Measurements from ENCODE around the gene ZFR2.

ZFR2 gene

DNA sequence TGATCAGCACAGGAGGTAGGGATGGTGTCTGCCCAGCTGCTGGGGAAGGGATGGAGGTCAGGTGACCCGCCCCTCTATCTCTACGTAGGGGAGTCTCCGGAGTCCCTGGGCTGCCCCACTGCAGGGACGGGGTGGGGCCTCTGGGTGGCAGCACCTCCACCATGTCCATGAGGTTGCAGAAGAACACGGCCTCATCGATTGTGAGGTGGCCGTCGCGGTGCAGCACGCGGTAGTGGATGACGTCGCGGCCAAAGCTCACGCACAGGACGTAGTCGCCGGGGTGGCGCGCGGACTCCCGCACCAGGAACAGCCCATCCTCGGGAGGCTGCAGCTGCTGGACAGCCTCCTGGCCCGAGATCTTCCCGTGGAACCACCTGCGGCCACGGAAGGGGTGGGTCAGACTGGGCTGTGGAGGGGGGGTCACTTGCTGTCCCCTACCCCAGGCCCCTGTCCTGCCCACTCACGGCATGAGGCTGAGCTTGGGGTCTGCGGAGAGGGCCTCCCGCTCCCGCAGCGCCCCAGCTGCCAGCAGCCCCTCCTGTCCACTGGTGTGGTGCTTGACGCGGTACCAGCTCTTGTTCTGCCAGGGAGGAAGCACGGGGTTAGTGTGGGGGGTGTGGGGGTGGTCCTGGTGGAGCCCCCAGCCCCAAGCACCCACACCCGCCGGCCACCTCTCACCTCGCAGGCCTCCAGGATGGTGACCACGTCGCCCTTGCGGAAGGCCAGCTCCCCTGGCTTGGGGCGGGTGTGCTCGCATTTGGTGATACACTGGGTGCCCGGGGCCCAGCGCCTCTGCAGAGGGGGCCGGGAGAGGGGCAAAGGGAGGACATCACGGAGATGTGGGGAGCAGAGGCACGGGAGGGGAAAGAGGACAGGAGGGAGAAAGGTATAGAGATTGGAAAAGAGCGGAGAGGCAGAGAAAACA lies 84.9 kb downstream of the ZFR2 start:
- no peak overlapping the region for H3K4me3 ChIP-seq (ENCODE audit: low read length)
- no peaks in the 10 kb centered on the region for H3K36me3 ChIP-seq (ENCODE audit: insufficient read depth, low read length)
- H2AFZ ChIP-seq (ENCODE audit: low read depth, low read length) = no peak overlapping the region
- peaks cover 40% of the 10 kb centered on the region for H3K27me3 ChIP-seq (ENCODE audit: insufficient read depth, low read length)
- peaks cover 3% of the 10 kb centered on the region for H3K9me3 ChIP-seq (ENCODE audit: low read length)
- peaks cover 5% of the 10 kb centered on the region for H3K4me1 ChIP-seq (ENCODE audit: insufficient read depth, low read length)

DNA sequence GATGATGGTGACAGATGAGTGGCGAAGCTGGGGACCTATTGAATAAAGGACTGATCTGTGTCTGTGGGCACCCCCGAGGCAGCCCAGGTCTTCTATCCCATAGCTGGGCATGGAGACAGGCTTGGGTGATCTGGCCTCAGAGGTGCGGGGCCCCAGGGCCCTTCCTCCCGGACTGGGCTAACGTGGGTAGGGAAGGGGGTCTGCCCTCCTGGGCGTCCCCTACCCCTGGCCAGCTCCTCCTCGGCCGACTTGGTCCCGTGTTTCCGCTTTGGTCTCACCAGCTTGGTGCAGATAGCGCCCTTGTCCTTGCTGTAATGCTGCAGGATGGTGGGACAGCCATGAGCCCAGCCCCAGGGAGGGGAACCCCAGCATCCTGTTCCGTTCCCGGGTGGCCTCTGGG lies 85.9 kb downstream of the ZFR2 start:
- peaks cover 5% of the 10 kb centered on the region for H3K4me1 ChIP-seq (ENCODE audit: insufficient read depth, low read length)
- no peak overlapping the region for H3K4me3 ChIP-seq (ENCODE audit: low read length)
- peaks cover 36% of the 10 kb centered on the region for H3K27me3 ChIP-seq (ENCODE audit: insufficient read depth, low read length)
- H3K36me3 ChIP-seq (ENCODE audit: insufficient read depth, low read length) = no peaks in the 10 kb centered on the region
- peaks cover 3% of the 10 kb centered on the region for H3K9me3 ChIP-seq (ENCODE audit: low read length)
- no peak overlapping the region for H2AFZ ChIP-seq (ENCODE audit: low read depth, low read length)

GRCh38 chr19:3782330-3782729 lies 86.5 kb downstream of the ZFR2 start:
- Histone ChIP-seq H3K36me3 (ENCODE audit: insufficient read depth, low read length) (no peaks in the 10 kb centered on the region), H3K27me3 (ENCODE audit: insufficient read depth, low read length) (peaks cover 33% of the 10 kb centered on the region), H3K4me1 (ENCODE audit: insufficient read depth, low read length) (peaks cover 5% of the 10 kb centered on the region), H3K9me3 (ENCODE audit: low read length) (peaks cover 3% of the 10 kb centered on the region), H2AFZ (ENCODE audit: low read depth, low read length) (no peak overlapping the region), H3K4me3 (ENCODE audit: low read length) (no peak overlapping the region)

GRCh38 chr19:3781603-3782002 lies 87.2 kb downstream of the ZFR2 start:
- Histone ChIP-seq H3K9me3 (ENCODE audit: low read length) (peaks cover 3% of the 10 kb centered on the region), H3K4me1 (ENCODE audit: insufficient read depth, low read length) (peaks cover 5% of the 10 kb centered on the region), H3K27me3 (ENCODE audit: insufficient read depth, low read length) (peaks cover 30% of the 10 kb centered on the region), H2AFZ (ENCODE audit: low read depth, low read length) (no peak overlapping the region), H3K36me3 (ENCODE audit: insufficient read depth, low read length) (no peaks in the 10 kb centered on the region), H3K4me3 (ENCODE audit: low read length) (no peak overlapping the region)

GRCh38 chr19:3780786-3781304 lies 88.0 kb downstream of the ZFR2 start:
- no peak overlapping the region for H2AFZ ChIP-seq (ENCODE audit: low read depth, low read length)

GRCh38 chr19:3778899-3779723 lies 89.7 kb downstream of the ZFR2 start:
- no peaks in the 10 kb centered on the region for H3K4me1 ChIP-seq (ENCODE audit: insufficient read depth, low read length)
- peaks cover 9% of the 10 kb centered on the region for H3K27me3 ChIP-seq (ENCODE audit: insufficient read depth, low read length)
- H3K4me3 ChIP-seq (ENCODE audit: low read length) = no peak overlapping the region
- peaks cover 4% of the 10 kb centered on the region for H3K9me3 ChIP-seq (ENCODE audit: low read length)
- H3K36me3 ChIP-seq (ENCODE audit: insufficient read depth, low read length) = no peaks in the 10 kb centered on the region
- H2AFZ ChIP-seq (ENCODE audit: low read depth, low read length) = no peak overlapping the region

More at GRCh38 chr19:3780786-3781304, 88.0 kb downstream of the ZFR2 start:
- H3K27me3 ChIP-seq (ENCODE audit: insufficient read depth, low read length) = peaks cover 24% of the 10 kb centered on the region
- H3K9me3 ChIP-seq (ENCODE audit: low read length) = peaks cover 4% of the 10 kb centered on the region
- H3K36me3 ChIP-seq (ENCODE audit: insufficient read depth, low read length) = no peaks in the 10 kb centered on the region
- peaks cover 5% of the 10 kb centered on the region for H3K4me1 ChIP-seq (ENCODE audit: insufficient read depth, low read length)
- H3K4me3 ChIP-seq (ENCODE audit: low read length) = no peak overlapping the region

DNA sequence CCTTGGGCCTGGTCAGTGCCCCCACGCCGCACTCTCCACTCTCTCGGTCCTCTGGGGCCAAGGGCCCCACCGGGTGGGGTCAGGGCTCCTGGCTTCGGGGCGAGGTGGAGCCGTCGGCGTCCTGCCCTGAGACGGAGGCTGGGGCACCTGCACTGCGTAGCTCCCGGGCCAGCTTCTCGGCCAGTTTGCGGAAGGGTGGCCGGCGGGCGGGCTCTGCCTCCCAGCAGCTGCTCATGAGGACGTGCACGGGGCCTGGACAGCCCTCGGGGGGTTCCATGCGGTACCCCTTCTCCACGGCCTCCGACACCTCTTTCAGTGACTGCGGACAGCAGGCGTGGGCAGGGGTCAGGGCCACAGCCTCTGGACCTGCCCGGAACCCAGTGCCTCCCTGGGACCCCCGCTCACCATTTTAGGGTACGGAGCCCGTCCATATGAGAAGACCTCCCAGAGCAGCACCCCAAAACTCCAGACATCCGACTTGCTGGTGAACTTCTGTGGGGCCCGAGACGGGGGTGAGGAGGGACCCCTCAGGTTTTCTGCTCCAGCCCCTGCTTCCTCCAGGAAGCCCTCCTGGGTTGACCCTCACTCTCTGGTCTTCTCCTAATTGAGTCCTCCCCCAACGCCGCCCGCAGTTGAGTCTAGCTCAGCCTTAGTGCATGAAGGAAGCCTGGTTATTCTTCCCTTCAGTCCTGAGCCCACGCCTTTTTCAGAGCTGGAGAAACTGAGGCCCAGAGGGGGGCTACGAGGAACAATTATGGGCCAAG lies 90.6 kb downstream of the ZFR2 start:
- peaks cover 4% of the 10 kb centered on the region for H3K9me3 ChIP-seq (ENCODE audit: low read length)
- H3K4me1 ChIP-seq (ENCODE audit: insufficient read depth, low read length) = no peaks in the 10 kb centered on the region
- H2AFZ ChIP-seq (ENCODE audit: low read depth, low read length) = no peak overlapping the region
- H3K36me3 ChIP-seq (ENCODE audit: insufficient read depth, low read length) = no peaks in the 10 kb centered on the region
- H3K27me3 ChIP-seq (ENCODE audit: insufficient read depth, low read length) = peaks cover 3% of the 10 kb centered on the region
- no peak overlapping the region for H3K4me3 ChIP-seq (ENCODE audit: low read length)

DNA sequence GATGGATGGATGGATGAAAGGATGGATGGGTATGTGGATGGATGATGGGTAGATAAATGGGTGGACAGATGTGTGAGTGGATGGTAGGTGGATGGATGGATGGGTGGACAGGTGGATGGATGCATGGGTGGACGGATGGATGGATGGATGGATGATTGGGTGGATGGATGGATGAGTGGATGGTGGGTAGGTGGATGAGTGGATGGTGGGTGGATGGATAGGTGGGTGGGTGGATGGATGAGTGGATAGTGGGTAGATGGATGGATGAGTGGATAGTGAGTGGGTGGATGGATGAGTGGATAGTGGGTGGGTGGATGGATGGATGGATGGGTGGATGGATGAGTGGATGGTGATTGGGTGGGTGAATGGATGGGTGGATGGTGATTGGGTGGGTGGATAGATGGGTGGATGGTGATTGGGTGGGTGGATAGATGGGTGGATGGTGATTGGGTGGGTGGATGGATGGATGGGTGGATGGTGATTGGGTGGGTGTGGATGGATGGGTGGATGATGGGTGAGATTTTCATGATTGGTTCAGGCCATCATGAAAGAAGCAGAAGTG lies 92.3 kb downstream of the ZFR2 start:
- Histone ChIP-seq H3K9me3 (ENCODE audit: low read length) (peaks cover 4% of the 10 kb centered on the region), H3K27me3 (ENCODE audit: insufficient read depth, low read length) (peaks cover 3% of the 10 kb centered on the region), H3K4me3 (ENCODE audit: low read length) (no peak overlapping the region), H2AFZ (ENCODE audit: low read depth, low read length) (no peak overlapping the region), H3K4me1 (ENCODE audit: insufficient read depth, low read length) (no peaks in the 10 kb centered on the region), H3K36me3 (ENCODE audit: insufficient read depth, low read length) (no peaks in the 10 kb centered on the region)

GRCh38 chr19:3775831-3776230 lies 93.0 kb downstream of the ZFR2 start:
- no peak overlapping the region for H3K4me3 ChIP-seq (ENCODE audit: low read length)
- peaks cover 3% of the 10 kb centered on the region for H3K27me3 ChIP-seq (ENCODE audit: insufficient read depth, low read length)
- peaks cover 2% of the 10 kb centered on the region for H3K9me3 ChIP-seq (ENCODE audit: low read length)
- H3K4me1 ChIP-seq (ENCODE audit: insufficient read depth, low read length) = no peaks in the 10 kb centered on the region
- no peak overlapping the region for H2AFZ ChIP-seq (ENCODE audit: low read depth, low read length)
- H3K36me3 ChIP-seq (ENCODE audit: insufficient read depth, low read length) = no peaks in the 10 kb centered on the region

GRCh38 chr19:3775374-3775711 lies 93.5 kb downstream of the ZFR2 start:
- Histone ChIP-seq H3K4me3 (ENCODE audit: low read length) (no peak overlapping the region), H2AFZ (ENCODE audit: low read depth, low read length) (no peak overlapping the region), H3K4me1 (ENCODE audit: insufficient read depth, low read length) (no peaks in the 10 kb centered on the region), H3K27me3 (ENCODE audit: insufficient read depth, low read length) (peaks cover 3% of the 10 kb centered on the region), H3K9me3 (ENCODE audit: low read length) (peaks cover 2% of the 10 kb centered on the region), H3K36me3 (ENCODE audit: insufficient read depth, low read length) (no peaks in the 10 kb centered on the region)

DNA sequence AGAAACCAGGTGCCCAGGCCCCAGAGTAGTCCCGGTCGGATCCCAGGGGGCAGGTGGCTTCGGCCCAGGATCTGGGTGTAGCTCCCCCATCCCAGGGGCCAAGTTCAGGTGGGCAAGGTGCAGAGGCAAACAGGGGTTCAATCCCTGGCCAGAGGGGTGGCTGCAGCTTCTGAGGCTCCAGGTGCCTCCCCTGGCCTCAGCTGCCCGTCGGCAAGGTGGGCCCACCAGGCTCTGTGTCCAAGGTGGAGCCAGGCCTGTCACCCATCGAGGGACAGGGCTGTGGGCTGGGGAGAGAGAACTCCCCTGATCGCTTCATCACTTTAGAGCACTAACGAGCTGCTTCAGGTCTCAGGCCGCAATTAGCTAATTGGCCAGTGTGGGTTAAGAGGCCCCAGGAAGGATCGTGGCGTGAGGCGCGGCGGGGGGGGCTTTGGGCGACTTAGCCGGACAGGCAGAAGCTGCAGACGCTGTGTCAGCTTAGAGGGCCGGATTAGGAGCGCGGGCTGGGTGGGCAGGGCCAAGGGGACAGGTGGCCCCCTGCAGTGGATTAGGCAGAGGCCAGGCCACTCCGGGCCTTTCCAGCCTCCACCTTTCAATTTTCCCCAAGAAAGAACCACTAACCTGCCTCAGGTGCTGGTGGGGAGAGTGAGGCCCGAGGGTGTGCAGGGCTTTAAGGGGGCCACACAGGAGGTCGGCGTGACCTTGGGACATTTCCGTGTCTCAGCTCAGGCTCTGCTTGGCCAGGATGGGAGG lies 94.0 kb downstream of the ZFR2 start:
- Histone ChIP-seq H3K4me3 (ENCODE audit: low read length) (no peak overlapping the region), H3K27me3 (ENCODE audit: insufficient read depth, low read length) (peaks cover 3% of the 10 kb centered on the region), H3K36me3 (ENCODE audit: insufficient read depth, low read length) (no peaks in the 10 kb centered on the region), H2AFZ (ENCODE audit: low read depth, low read length) (no peak overlapping the region), H3K9me3 (ENCODE audit: low read length) (peaks cover 2% of the 10 kb centered on the region), H3K4me1 (ENCODE audit: insufficient read depth, low read length) (no peaks in the 10 kb centered on the region)
